Measurements from ENCODE around the gene SH2D6.
"Not testable (repeated sequence)": the region's sequence is repeated elsewhere in the genome, so short reads cannot be mapped to it uniquely, and the experiment has no call there.

The SH2D6 gene

GRCh38 chr2:85399183-85399455 lies 19.4 kb upstream of the SH2D6 start:
- no peak for DNase-seq

GRCh38 chr2:85400023-85400422 lies 18.5 kb upstream of the SH2D6 start:
- DNase-seq: no peak

GRCh38 chr2:85400541-85401463 lies 17.7 kb upstream of the SH2D6 start:
- DNase-seq: no peak

- DNase-seq: no peak
These were observed 17.1 kb upstream of the SH2D6 start for GRCh38 chr2:85401464-85401805.

GRCh38 chr2:85401844-85402243 lies 16.7 kb upstream of the SH2D6 start:
- DNase-seq: no peak

- DNase-seq: peak; percentile 27
These were observed 13.1 kb upstream of the SH2D6 start for GRCh38 chr2:85405201-85406059.

- no peak for DNase-seq
These were observed 8.5 kb upstream of the SH2D6 start, which contains the start of gene CAPG for GRCh38 chr2:85409845-85410583. Gene CAPG (minus strand): TSS chr2:85410366. CDS start chr2:85402145, 8,221 bp downstream.

- no peak for DNase-seq
These were observed 7.7 kb upstream of the SH2D6 start for GRCh38 chr2:85410584-85411404.

- no peak for DNase-seq
These were observed 7.1 kb upstream of the SH2D6 start for GRCh38 chr2:85411405-85411748.

- DNase-seq: peak; percentile 62
These were observed 4.7 kb upstream of the SH2D6 start for GRCh38 chr2:85413592-85414420.

- DNase-seq: not testable (repeated sequence)
These were observed 4.1 kb upstream of the SH2D6 start for GRCh38 chr2:85414421-85414759.

GRCh38 chr2:85414761-85415553 lies 3.6 kb upstream of the SH2D6 start:
- no peak for DNase-seq

- DNase-seq: no peak
These were observed 2.4 kb upstream of the SH2D6 start for GRCh38 chr2:85415980-85416650.

GRCh38 chr2:85419009-85419675 lies 628 bp downstream of the SH2D6 start:
- DNase-seq: no peak

- DNase-seq: peak; percentile 97
These were observed 2.2 kb downstream of the SH2D6 start for GRCh38 chr2:85420536-85421259.

- no peak for DNase-seq
These were observed 3.0 kb downstream of the SH2D6 start for GRCh38 chr2:85421260-85422071.

- no peak for DNase-seq
These were observed 3.6 kb downstream of the SH2D6 start for GRCh38 chr2:85422072-85422457.

GRCh38 chr2:85423525-85423924 lies 5.0 kb downstream of the SH2D6 start:
- DNase-seq: peak; percentile 64
